Measurements from ENCODE around the gene URM1.

Gene URM1

DNA sequence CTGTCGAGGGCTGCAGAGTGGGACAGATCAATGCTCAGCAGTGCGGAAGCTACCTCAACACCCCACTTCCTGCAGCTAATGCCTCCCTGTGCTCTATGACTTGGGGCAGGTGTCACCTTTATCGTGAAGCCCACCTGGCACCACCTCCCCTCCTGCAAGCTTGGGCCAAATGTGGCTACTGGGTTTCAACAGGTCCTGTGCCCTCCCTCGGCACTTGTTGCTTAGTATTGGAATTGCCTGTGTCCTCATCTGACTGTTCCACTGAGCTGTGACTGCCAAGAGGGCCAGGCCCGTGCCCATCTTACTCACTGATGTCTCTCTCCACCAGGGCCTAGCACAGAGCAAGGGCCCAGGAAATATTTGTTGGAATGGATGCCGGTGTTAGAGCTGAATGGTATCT, 21.4 kb upstream of the URM1 start:
- DNase-seq: no peak

DNA sequence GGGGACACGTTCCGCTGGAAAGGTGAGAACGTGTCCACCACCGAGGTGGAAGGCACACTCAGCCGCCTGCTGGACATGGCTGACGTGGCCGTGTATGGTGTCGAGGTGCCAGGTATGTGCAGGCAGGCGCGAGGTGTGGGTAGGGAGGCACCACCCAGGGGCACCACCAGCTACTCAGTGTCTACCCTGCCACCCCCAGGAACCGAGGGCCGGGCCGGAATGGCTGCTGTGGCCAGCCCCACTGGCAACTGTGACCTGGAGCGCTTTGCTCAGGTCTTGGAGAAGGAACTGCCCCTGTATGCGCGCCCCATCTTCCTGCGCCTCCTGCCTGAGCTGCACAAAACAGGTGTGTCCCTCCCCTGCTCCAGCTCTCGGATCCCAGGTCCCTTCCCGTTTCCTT, 15.7 kb upstream of the URM1 start:
- DNase-seq: no peak

DNA sequence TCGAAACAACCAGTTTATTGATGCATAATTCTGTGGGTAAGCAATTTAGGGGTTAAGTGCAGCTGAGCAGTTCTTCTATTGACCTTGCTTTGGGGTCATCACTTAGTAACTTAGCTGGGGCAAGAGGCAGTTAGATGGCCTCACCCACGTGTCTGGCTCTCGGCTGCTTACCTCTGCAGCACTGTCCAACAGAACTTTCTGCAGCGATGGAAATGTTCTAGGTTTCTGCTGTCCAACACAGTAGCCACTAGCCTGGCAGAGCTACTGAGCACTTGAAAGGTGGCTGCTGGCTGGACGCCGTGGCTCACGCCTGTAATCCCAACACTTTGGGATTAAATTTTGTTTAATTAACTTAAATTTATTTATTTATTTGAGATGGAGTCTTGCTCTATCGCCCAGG, 13.1 kb upstream of the URM1 start:
- no peak for DNase-seq

DNA sequence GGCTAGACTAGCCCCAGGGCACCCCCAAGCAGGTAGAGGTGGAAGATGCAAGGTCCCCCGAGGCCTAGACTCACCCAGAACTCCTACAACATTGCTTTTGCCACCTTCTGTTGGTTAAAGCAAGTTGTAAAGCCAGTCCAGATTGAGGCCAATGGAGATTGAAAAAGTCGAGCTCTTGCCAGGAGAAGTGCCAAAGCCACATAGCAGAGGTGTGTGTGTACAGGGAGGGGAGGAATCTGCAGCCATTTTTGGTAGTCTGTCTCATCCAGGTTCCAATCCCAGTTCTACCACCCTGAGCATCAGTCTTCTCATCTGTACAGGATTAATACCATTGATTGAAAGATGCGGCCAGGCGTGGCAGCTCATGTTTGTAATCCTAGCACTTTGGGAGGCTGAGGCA, 12.3 kb upstream of the URM1 start:
- no peak for DNase-seq

DNA sequence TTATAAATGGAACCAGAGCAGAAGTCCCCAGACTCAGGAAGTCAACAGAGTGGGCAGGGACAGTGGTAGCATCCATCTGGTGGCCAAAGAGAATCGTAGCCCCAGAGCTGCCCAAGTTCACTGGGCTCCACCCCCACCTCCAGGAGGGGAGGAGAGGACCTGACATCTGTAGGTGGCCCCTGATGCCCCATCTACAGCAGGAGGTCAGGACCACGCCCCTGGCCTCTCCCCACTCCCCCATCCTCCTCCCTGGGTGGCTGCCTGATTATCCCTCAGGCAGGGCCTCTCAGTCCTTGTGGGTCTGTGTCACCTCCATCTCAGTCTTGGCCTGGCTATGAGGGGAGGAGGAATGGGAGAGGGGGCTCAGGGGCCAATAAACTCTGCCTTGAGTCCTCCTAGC, 10.3 kb upstream of the URM1 start:
- DNase-seq: no peak

DNA sequence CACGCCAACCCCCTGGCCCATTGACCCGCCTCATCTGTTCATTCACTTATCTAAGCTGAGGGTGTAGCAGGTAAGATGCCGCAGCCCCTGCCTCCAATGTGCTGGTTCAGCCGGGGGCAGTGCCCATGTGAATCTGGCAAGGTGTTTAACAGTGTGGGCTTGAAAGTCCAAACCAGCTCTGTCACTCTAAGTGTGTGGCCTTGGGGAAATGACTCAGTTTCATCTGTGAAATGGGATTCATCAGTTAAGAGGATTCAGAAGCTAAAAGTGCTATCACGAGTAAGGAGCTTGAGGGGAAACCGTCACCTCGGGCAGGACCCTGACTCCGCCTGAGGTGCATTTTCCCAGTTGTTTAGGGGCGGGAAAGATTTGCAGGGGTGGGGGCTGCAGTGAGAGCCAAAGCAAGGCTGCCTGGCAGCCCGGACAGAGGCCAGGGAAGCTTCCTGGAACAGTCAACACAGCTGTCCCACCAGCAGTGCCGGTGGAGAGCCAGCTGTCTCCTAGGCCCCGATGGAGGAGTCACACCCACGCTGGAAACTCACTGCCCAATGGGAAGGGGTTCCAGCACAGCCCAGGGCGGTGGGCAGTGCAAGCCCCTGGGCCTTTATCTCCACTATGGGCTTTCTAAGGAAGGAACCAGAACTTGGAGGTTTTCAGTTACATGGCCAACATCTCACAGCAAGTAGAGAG, 9.7 kb upstream of the URM1 start:
- DNase-seq: no peak

DNA sequence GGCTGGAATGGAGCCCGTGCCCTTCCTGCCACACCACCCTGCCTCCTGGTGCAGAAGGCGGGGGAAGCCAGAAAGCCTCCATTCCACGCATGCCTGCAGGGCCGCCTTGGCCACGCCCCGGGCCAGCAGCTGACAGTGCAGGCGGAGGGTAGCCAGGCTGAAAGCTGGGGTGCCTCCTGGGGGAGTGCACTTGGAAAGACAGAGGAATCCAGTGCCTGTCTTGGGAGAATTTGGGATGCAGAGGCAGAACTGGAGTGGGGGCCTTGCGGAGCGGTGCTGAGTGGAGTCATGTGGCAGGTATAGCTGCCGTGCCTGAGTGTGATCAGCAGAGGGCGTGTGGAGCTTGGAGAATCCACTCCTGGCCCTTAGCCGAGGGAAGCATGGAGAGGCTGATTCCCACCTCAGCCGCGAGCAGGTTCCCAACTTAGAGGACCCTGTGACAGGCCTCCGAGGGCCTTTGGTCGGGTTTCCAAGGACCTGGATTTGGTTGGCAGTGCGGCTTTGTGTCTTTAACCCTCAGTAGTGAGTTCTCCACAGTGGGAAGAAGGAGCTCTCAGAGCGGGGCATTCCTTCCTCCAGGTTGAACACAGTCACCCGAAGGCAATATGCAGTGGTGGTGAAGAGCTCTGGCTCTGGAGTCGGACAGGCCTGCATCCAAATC, 9.1 kb upstream of the URM1 start:
- DNase-seq: peak; percentile 71

DNA sequence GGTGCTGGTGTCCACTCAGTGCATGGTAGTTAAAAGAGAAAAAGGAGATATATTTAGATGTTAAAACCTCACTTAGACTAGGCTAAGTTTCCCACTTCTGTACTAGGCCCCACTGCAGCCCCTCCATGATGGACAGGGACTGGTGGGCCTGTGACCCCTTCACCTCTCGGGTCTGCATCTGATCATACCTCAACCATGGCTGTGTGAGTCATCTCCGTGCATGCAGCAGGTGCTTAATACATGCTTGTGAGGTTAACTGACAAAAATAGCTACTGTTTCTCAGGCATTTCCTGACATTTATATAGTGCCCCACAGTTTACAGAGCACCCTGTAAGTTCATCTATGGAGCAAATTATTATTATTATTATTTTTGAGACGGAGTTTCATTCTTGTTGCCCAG, 8.4 kb upstream of the URM1 start:
- DNase-seq: no peak

DNA sequence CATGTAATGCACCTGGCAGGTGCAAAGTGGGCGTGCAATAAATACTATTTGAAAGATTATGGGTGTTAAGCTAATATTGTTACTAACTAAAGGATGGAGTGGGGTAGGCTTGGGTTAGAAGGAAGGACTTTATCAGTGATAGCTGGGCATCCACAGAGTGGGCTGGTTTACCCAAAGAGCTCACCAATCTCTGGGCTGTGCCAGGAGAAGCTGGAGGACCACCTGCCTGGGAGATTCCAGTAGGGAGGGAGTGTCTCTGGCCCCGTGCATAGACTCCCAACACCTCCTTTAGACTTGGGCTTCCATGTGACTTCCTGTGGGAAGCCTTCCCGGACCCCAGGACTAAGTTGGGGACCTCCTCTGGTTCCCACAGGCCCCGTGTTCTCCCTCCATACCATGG, 5.6 kb upstream of the URM1 start:
- no peak for DNase-seq

DNA sequence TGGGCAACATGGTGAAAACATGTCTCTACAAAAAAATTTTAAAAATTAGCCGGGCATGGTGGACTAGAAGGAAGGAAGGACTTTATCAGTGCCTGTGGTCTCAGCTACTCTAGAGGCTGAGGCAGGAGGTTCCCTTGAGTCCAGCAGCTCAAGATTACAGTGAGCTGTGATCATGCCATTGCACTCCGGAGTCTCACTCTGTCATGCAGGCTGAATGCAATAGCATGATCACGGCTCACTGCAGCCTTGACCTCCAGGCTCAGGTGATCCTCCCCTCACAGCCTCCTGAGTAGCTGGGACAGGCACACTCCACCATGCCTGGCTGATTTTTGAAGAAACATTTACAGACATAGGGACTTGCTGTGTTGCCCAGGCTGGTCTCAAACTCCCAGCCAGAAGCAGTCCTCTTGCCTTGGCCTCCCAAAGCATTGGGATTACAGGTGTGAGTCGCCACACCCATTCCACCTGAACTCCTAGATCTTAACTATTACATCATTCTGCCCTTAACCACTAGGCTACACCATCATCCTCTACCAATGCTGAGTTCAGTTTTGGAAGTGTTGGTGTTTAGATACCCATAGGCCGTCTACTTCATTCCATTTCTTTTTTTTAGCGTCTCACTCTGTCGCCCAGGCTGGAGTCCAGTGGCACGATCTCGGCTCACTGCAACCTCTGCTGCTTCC, 2.0 kb upstream of the URM1 start:
- DNase-seq: no peak

DNA sequence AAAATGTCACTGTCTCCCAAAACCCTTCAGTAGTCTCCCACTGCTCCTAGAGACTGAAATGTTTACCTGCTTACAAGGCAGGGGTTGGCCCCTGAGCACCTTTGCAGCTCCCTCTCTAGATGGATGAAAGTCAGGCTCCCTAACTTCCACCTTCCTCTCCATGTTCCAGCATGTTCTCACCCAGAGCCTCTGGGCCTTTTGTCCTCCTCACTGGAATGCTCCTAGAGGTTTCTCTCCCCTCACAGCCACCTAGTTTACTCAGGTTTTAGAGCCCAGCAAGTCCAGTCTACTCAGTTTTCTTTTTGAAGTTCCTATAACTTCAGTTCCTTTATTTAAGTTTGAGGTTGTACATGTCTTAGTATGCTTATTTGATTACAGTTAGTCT, 815 bp upstream of the URM1 start:
- no peak for DNase-seq

DNA sequence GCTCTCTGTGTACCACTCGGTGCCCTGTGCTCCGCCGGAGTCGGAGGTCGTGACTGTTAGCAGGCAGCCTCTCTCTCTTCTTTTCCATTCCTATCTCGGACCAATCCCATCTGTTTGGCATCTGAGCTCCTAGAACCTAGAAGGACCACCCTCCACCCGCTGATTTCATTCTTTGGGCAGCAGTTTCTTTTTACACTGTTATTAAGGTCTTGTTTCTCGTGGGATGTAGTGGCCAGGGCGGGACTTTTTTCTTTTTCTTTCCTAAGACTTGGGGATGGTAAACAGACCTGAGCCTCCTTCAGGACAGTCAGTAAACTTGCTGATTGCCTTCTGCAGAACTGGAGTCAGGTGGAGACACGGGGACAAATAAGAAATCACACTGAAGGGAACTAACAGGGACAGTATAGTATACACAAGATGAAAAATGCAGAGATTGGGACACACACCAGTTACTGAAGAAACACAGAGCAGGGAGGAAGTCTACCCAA, 500 bp downstream of the URM1 start:
- no peak for DNase-seq

DNA sequence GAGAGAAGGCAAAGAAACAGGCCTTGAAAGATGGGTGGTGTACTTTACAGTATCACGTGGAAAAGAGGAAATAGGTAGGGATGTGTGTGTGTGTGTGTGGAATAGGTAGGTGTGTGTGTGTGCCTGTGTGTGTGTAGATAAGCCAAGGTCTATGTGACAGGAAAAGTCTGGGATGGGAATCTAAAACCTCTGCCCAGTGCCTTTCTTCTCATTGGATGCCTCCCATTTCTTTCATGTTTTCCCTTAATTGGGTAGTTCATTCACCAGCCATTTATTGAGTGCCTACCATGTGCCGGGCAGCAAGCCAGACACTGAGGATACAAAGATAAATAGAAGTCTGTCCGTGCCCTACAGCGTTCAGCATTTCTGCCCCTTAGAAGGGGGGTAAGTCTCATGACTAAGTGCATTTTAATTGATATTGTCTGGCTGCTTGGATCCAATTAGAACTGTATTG, 1.0 kb downstream of the URM1 start:
- DNase-seq: no peak

DNA sequence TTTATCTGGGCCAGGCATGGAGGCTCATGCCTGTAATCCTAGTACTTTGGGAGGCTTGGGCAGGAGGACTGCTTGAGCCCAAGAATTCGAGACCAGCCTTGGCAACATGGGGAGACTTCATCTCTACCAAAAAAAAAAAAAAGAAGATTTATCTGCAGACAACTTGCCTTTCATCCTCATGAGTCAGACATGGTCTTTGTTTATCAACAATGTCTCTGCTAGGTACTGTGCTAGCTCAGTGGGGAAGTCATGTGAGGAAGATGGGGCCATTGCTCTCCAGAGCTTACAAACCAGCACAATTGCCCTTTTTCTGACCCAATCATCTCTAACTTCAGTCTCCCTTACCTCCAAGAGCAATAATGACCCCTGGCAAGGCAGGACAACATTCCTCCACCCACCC, 1.6 kb downstream of the URM1 start:
- DNase-seq: no peak

DNA sequence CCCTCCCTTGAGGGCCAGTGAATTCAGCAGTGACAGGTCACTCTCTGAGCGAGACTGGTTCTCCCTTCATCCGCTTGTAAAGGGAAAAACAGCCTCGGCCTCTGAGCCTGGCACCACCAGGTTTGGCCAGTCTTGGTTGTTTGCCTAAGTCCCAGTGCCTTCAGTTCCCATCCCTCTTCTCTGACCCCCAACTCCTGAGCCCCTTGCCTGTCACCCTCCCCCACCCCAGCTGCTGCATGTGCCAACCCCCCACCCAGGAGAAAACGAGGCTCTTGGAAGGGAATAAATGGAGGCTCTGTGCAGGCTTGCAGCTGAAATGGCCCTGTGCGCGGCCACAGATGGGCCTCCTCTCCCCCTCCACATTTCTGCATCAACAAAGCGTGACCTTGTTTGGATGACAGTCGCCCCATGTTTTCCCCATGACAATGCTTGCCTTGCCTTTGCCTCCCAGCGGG, 3.1 kb downstream of the URM1 start:
- no peak for DNase-seq

DNA sequence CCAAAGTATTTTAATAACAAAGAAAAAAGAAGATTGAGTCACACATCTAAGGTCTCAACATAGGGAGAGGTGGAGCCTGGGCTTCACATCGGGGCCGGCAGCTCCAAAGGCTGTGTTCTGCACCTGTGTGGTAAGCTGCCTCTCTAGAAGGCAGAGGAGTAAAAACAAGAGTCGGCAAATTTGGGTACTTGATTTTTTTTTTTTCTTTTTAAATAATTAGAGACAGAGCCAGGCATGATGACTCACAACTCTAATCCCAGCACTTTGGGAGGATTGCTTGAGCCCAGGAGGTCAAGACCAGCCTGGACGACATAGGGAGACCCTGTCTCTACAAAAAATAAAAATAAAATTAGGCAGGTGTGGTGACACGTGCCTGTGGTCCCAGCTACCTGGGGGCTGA, 4.7 kb downstream of the URM1 start:
- no peak for DNase-seq

DNA sequence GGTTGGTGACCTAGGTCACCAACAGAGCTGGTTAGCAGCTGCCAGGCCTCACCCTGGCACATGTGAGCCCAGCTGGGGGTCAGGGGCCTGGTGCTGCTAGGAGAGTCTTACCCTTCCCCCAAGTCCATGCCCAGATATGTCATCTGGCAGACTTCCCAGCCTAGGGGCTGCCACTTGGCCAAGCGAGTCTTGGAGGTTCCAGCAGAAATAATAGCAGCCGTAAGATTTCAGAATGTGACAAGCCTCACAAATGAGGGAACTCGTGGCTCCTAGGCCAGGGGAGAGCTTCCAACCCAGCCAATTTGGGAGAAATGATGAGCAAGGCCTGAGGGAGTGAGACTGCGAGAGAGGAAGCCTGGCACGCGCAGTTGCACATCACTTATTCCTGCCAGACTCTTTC, 11.1 kb downstream of the URM1 start:
- no peak for DNase-seq

DNA sequence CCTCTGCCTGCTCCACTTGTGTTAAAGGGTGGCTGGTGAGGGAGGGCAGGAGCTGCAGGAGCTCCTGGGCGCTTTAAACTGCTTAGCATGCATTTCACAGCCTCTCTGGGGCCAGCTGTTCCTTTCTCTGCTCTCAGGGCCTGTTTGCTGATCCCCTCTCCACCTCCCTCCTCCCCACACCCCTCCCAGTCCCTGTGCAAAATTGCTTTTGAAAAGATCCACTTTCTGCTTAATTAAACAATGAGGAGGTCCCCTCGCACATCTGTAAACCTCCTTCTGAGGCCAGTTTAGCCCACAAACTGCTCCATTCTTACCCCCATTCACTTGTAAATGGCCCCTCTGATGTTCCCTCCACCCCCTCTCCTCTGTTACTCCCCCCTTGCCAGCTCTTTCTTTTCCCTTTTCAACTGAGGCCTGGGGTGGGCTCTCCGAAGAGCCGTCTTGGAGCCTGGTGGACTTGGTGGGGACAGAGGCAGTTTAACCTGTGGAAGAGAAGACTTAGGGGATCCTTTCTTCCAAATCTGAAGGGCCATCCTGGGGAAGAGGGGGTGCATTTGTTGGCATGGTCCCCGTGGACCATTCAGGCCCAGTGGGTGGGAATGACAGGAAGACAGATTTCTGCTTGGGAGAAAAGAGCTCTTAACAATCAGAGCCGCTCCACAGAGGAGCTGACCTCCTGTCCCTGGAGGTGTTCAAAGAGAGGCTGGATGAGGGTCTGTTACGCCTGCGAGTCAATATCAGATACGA, 12.0 kb downstream of the URM1 start:
- no peak for DNase-seq

DNA sequence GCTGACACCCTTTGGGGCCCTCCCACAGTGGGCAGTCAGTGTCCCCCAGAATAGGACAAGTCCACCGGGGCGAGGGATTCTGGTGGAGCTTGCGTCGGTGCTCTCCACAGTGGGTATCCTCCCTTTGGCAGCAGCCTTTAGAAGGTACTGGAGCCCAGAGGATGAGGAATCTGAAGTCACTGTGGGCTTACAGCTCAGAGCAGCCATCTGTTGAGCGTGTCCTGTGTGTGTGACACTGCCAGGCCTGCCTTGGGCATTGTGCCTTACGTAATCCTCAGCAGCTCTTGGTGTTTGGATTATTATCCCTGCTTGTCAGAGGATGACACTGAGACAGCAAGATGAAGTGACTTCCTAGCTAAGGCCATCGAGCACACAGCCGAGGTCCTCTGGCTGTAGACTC, 12.6 kb downstream of the URM1 start:
- no peak for DNase-seq

DNA sequence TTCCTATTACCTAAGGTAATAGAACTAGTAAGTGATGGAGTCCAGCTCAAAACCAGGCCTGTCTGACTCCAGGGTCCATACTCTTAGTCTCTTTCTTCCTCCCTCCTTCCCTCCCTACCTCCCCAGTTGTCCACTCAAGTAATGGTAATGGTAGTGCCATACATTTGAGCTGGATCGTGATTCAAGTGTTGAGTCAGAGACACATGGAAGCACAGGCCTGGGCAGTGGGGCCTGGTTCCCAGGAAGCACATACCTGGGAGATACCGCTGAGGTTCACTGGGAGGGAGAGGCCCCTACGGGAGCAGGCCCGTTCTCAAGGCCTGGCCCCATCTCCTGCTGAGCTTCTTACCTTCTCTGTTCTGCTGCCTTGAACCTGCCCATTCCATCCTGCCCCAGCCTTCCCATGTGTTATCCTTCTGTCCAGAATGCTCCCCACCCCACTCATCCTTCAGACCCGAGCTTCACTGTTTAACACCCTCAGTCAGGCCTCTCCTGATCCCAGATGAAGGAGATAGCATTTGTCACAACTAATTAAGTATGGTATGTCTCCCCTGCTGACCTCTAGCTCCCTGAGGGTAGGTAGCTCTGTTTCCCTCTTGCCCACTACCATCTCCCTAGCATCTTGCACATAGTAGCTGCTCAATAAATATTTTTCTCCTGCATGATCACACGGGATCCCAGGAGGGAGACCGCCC, 13.8 kb downstream of the URM1 start:
- no peak for DNase-seq

DNA sequence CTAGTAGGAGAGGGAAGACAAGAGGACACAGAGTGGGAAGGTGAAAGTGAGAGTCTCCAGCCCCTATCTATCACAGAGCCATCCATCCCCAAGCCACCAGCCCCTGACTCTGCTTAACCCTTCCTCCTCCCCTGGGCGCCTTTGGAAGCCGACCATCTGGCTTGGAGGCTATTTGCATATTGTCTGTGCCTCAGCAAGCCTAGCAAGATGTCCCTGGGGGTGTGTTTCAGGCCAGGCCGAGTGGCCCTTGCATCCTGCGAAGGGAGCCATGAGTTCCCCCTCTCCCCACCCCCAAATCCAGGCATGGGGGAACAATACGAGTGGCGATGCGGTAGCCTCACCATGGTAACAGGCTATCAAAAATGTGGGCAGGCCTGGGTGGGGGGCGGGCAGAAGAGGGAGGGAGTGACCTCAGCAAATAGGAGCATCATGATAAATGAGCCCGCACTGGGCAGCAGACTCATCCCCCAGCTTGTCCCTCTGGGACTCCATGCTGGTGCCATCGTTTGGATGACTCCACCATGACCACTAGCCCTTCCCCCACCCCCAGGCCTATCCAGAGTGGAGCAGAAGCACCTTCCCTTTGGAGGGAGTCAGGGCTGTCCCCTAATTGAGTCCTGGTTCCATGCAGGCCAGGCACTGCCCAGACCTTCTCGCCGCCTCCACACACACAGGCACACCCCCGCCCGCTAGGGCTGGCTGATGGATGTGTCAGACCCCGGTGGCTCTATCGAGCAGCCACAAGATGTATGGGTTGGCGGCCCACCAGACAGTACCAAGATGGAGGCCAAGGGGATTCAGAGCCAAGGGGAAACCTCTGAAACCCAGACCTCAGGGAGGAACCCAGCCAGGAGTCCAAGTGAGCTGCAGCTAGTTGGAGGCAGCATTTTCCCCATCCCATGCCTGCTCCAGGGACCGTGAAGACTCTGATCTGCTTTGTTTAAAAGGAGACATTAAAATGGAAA, 14.6 kb downstream of the URM1 start:
- DNase-seq: no peak

DNA sequence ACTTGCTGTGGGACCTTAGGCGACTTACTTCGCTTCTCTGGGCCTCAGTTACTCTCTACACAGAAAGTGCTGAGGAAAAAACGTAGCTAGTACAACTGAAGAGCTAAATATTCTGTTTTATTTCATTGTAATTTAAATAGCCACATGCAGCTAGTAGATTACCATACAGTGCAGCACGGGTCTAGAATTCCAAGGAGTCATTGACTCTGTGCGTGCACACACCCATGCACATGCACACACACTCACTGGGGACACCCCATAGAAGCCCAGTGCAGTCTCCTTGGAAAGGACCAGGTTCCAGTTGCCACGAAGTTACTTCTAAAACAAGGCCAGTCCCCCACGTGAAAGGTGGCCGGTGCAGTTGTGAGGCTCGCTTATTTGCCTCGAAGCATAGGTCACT, 17.0 kb downstream of the URM1 start:
- no peak for DNase-seq
